Spleen (tissue), 7 donors: ENCODE data around the gene STEAP4.

Source experiments
- POLR2A ChIP-seq, 3 donors: fragments of 450-650 bp; IDR thresholded peaks; one replicate each; pipeline ENCODE4 v1.5.1; 2017; ENCODE audit warnings: antibody characterized with exemption in 3 of 3, mild to moderate bottlenecking in 1 of 3
- POLR2AphosphoS5 ChIP-seq, 3 donors: sonication (generic); formaldehyde crosslinking; IDR thresholded peaks; one replicate each; pipeline ENCODE4 v1.5.1; 2017; ENCODE audit warnings: antibody characterized with exemption in 3 of 3
- TF ChIP-seq, protein P1 (sequence below), 11 experiments: fragments of 200-600 bp in 7 of 11; fragments of 450-650 bp in 4 of 11; sonication (generic) in 4 of 11; IDR thresholded peaks in 8 of 11; conservative IDR thresholded peaks in 3 of 11; 1 replicate in 7 of 11; 2 replicates in 4 of 11; pipeline versions ENCODE4 v1.4.0 to v1.8.0; 2016 to 2021; ENCODE audit warnings: antibody characterized with exemption in 11 of 11, inconsistent platforms in 4 of 11, mild to moderate bottlenecking in 1 of 11
- donor health status: DM: no; HTN: no; CAD: no; lungs with moderate emphysema.
- donor health status: DM: no; HTN: no; CAD: no.
- donor health status: DM: no; HTN: no; CAD: no.

DNA sequence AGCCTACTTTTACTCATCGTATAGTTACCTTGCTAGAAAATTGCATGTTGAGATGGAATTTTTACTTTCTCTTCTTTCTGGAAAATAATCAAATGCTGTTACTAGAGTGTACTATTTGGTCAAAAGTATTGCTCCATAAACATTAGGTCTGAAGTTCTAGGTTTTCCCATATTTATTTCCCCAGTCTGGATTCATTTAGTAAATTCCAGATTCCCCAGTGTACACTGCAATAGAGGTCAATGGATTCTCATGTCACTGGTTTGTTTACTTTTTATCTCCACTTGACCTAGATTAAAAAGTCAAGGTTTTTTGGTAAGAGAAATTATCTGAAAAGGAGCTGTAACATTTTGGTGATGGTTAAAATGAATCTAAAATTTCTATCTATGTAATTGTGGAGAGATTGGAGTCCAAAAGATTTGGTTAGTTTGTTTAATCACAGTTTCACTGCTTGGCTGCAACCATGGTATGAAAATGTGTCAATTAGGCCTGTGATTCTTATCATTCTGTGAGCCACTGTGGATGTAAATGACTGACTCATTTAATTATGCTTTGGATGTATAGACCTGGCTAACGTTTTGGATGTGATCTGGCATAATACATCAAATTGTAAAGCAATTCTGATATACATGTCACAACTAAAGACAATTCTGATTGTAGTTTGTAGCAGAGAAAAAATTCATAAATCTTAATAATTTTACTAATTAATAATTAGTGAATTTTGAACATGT lies 32.7 kb upstream of the STEAP4 start:
- TF ChIP-seq, protein P1, sequence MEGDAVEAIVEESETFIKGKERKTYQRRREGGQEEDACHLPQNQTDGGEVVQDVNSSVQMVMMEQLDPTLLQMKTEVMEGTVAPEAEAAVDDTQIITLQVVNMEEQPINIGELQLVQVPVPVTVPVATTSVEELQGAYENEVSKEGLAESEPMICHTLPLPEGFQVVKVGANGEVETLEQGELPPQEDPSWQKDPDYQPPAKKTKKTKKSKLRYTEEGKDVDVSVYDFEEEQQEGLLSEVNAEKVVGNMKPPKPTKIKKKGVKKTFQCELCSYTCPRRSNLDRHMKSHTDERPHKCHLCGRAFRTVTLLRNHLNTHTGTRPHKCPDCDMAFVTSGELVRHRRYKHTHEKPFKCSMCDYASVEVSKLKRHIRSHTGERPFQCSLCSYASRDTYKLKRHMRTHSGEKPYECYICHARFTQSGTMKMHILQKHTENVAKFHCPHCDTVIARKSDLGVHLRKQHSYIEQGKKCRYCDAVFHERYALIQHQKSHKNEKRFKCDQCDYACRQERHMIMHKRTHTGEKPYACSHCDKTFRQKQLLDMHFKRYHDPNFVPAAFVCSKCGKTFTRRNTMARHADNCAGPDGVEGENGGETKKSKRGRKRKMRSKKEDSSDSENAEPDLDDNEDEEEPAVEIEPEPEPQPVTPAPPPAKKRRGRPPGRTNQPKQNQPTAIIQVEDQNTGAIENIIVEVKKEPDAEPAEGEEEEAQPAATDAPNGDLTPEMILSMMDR (IDR thresholded peaks at IDR 0.05 in 8 of 11, conservative IDR thresholded peaks at IDR 0.05 in 3 of 11), result no peak
- TF ChIP-seq POLR2A (IDR thresholded peaks at IDR 0.05) (no peak), POLR2AphosphoS5 (IDR thresholded peaks at IDR 0.05) (no peak)
